Thyroid gland (tissue), 4 donors: Measurements from ENCODE around the gene TYR.
"Not testable (repeated sequence)": the region's sequence is repeated elsewhere in the genome, so short reads cannot be mapped to it uniquely, and the experiment has no call there.

Experiments used
- CTCF ChIP-seq, 6 experiments: fragments of 200-600 bp in 3 of 6; fragments of 450-650 bp in 3 of 6; sonication (generic) in 3 of 6; IDR thresholded peaks; one replicate each; pipeline ENCODE4 v1.5.1; 2016 to 2019; ENCODE audit warnings: antibody characterized with exemption in 6 of 6, mild to moderate bottlenecking in 2 of 6, inconsistent platforms in 1 of 6, moderate library complexity in 1 of 6
- POLR2A ChIP-seq, 2 donors: fragments of 450-650 bp; IDR thresholded peaks; one replicate each; pipeline ENCODE4 v1.6.1; 2017; ENCODE audit warnings: antibody characterized with exemption in 2 of 2, mild to moderate bottlenecking in 2 of 2, moderate library complexity in 1 of 2

GRCh38 chr11:89261483-89261882 is 83.8 kb downstream of the TYR start:
- not testable (repeated sequence) for TF ChIP-seq CTCF, POLR2A (IDR thresholded peaks at IDR 0.05)
